HL-60 (cell line): ENCODE measurements around the gene ZFR2.

Experiments
- CTCF ChIP-seq: IDR thresholded peaks from one replicate; pipeline ENCODE4 v1.5.1; 2011; ENCODE audit warnings: low read length, control low read depth, inconsistent platforms; ENCODE audit not compliant: insufficient read depth
- POLR2AphosphoS5 ChIP-seq: IDR thresholded peaks from 2 replicates; pipeline ENCODE4 v1.6.1; 2012; ENCODE audit warnings: low read depth
- SPI1 ChIP-seq: IDR thresholded peaks from 2 replicates; pipeline ENCODE4 v1.6.1; 2012; ENCODE audit warnings: low read depth, mild to moderate bottlenecking, borderline replicate concordance

GRCh38 chr19:3766520-3766919 is 102.3 kb downstream of the ZFR2 start:
- no peak for TF ChIP-seq CTCF
- no peak for TF ChIP-seq POLR2AphosphoS5
- no peak for TF ChIP-seq SPI1
